ENCODE data around the gene FNIP2. TPM values are rescaled to one million over a fixed set of nuclear protein-coding genes. Genes with fewer than 3 reads are reported as not detected.

FNIP2 gene
- total and polyA plus RNA-seq, 10 of the 15 experiments (the other 5 are each of a cell fraction or from before 2014, with no cell fraction given): 0.03 to 0.38 (median 0.15) TPM

DNA sequence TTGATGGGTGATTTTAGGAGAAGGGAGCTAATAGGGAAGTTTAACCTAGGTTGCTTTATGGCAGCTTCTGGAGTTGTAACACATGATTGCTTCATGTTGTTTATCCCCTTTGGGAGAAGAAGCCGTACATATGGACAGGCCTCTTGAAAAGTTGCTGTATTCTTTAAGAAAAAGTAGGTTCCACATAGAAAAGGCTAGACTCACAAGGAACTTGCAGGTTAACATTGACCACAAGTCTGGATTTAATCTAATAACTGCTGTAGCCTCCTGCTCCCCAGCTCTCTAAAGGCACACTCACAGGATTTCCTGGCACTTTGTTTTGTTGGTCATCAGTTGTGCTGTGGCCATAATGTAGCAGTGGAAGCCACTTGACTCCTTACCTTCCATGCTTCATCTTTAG, 19.7 kb downstream of the FNIP2 start:
- BruUV-seq (replicated peaks): no TSS peak
- H3K4me1 ChIP-seq (ENCODE audit: control insufficient read depth, insufficient read depth, low read length): no peaks in the 10 kb centered on the region
- H3K9ac ChIP-seq (ENCODE audit: control insufficient read depth, insufficient read depth, low read length): no peak overlapping the region
- intact Hi-C loops (cut with micrococcal nuclease; ENCODE audit: unreplicated experiment): no loop called here
- no peaks in the 10 kb centered on the region for H3K9me3 ChIP-seq (replicated peaks; ENCODE audit: control insufficient read depth, insufficient read depth, low read length)
- ChIA-PET RAD21 (ENCODE audit: unreplicated experiment) (interaction anchor here (1.1 to 4.6 kb wide), 5 partner anchors 12 to 63 kb away, joined by 3 to 29 read pairs (median 5); no protein-coding TSS in a partner anchor), POLR2A (interaction anchor here (0.5 to 2.6 kb wide), 3 partner anchors 11 to 27 kb away, joined by 3 to 9 read pairs (median 8); no protein-coding TSS in a partner anchor), SMC1A (ENCODE audit: uncharacterized antibody, unreplicated experiment) (interaction anchor here (0.8 to 14.1 kb wide), 12 partner anchors 8 to 63 kb away, joined by 3 to 291 read pairs (median 4); no protein-coding TSS in a partner anchor), CTCF (interaction anchor here (0.7 to 2.5 kb wide), 5 partner anchors 11 to 64 kb away, joined by 3 to 8 read pairs (median 4); no protein-coding TSS in a partner anchor)
- no peak overlapping the region for H2AFZ ChIP-seq (ENCODE audit: control insufficient read depth, low read depth, low read length)
- ATAC-seq (no peak), FAIRE-seq (no peak), DNase-seq (ENCODE audit: low read depth, low spot score) (no peak)
- H3K27me3 ChIP-seq (replicated peaks in 1 of 2; ENCODE audit: control insufficient read depth in 2 of 2, insufficient read depth in 2 of 2, low read length in 1 of 2): no peaks in the 10 kb centered on the region
- whole genome bisulfite sequencing (ENCODE audit: insufficient coverage, insufficient replicate concordance, low lambda C conversion rate, missing lambda C conversion rate): 38% methylated on average over 1 of the region's 1 CpG
- H3K27ac ChIP-seq (ENCODE audit: control insufficient read depth, insufficient read depth): no peak overlapping the region
- TF ChIP-seq GABPA (IDR thresholded peaks at IDR 0.05; ENCODE audit: low read depth) (no peak), IRF3 (IDR thresholded peaks at IDR 0.05) (no peak), IKZF1 (conservative IDR thresholded peaks at IDR 0.05) (no peak), SIN3A (IDR thresholded peaks at IDR 0.05; ENCODE audit: low read depth, low read length) (no peak), NR2C1 (IDR thresholded peaks at IDR 0.05) (no peak), FOS (IDR thresholded peaks at IDR 0.05; ENCODE audit: borderline replicate concordance, extremely low read depth, insufficient read length) (no peak), CBX5 (IDR thresholded peaks at IDR 0.05; ENCODE audit: low read depth) (no peak), IKZF2 (IDR thresholded peaks at IDR 0.05) (no peak)
- TF ChIP-seq, protein P1, sequence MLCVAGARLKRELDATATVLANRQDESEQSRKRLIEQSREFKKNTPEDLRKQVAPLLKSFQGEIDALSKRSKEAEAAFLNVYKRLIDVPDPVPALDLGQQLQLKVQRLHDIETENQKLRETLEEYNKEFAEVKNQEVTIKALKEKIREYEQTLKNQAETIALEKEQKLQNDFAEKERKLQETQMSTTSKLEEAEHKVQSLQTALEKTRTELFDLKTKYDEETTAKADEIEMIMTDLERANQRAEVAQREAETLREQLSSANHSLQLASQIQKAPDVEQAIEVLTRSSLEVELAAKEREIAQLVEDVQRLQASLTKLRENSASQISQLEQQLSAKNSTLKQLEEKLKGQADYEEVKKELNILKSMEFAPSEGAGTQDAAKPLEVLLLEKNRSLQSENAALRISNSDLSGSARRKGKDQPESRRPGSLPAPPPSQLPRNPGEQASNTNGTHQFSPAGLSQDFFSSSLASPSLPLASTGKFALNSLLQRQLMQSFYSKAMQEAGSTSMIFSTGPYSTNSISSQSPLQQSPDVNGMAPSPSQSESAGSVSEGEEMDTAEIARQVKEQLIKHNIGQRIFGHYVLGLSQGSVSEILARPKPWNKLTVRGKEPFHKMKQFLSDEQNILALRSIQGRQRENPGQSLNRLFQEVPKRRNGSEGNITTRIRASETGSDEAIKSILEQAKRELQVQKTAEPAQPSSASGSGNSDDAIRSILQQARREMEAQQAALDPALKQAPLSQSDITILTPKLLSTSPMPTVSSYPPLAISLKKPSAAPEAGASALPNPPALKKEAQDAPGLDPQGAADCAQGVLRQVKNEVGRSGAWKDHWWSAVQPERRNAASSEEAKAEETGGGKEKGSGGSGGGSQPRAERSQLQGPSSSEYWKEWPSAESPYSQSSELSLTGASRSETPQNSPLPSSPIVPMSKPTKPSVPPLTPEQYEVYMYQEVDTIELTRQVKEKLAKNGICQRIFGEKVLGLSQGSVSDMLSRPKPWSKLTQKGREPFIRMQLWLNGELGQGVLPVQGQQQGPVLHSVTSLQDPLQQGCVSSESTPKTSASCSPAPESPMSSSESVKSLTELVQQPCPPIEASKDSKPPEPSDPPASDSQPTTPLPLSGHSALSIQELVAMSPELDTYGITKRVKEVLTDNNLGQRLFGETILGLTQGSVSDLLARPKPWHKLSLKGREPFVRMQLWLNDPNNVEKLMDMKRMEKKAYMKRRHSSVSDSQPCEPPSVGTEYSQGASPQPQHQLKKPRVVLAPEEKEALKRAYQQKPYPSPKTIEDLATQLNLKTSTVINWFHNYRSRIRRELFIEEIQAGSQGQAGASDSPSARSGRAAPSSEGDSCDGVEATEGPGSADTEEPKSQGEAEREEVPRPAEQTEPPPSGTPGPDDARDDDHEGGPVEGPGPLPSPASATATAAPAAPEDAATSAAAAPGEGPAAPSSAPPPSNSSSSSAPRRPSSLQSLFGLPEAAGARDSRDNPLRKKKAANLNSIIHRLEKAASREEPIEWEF (IDR thresholded peaks at IDR 0.05; ENCODE audit: insufficient replicate concordance, low read depth, low read length): no peak
- no peaks in the 10 kb centered on the region for H3K36me3 ChIP-seq (ENCODE audit: control insufficient read depth in 2 of 2, insufficient read depth in 2 of 2, low read length in 1 of 2)
- in situ Hi-C loops (cut with MboI): no loop called here
- H3K79me2 ChIP-seq (ENCODE audit: control insufficient read depth, insufficient read depth, low read length): peaks cover 11% of the 10 kb centered on the region
- no peaks in the 10 kb centered on the region for H4K20me1 ChIP-seq (ENCODE audit: control insufficient read depth, insufficient read depth)
- H3K4me2 ChIP-seq (ENCODE audit: control insufficient read depth, insufficient read depth): no peak overlapping the region
- H3K4me3 ChIP-seq: no peak overlapping the region

Data from GM12878 (cell line).